GM21717 (cell line): Measurements from ENCODE around the gene CATSPERD.
"Not testable (repeated sequence)": the region's sequence is repeated elsewhere in the genome, so short reads cannot be mapped to it uniquely, and the experiment has no call there.

Experiments
- ATAC-seq: cut with Tn5 transposase; IDR thresholded peaks from one replicate; pipeline ENCODE4 v1.9.1; 2021; ENCODE audit warnings: mild to moderate bottlenecking, moderate library complexity; ENCODE audit not compliant: unreplicated experiment

CATSPERD gene

GRCh38 chr19:5686326-5686646, 34.2 kb upstream of the CATSPERD start:
- ATAC-seq: no peak

- ATAC-seq: peak; percentile 32
Observed at GRCh38 chr19:5686647-5687359, 33.6 kb upstream of the CATSPERD start.

DNA sequence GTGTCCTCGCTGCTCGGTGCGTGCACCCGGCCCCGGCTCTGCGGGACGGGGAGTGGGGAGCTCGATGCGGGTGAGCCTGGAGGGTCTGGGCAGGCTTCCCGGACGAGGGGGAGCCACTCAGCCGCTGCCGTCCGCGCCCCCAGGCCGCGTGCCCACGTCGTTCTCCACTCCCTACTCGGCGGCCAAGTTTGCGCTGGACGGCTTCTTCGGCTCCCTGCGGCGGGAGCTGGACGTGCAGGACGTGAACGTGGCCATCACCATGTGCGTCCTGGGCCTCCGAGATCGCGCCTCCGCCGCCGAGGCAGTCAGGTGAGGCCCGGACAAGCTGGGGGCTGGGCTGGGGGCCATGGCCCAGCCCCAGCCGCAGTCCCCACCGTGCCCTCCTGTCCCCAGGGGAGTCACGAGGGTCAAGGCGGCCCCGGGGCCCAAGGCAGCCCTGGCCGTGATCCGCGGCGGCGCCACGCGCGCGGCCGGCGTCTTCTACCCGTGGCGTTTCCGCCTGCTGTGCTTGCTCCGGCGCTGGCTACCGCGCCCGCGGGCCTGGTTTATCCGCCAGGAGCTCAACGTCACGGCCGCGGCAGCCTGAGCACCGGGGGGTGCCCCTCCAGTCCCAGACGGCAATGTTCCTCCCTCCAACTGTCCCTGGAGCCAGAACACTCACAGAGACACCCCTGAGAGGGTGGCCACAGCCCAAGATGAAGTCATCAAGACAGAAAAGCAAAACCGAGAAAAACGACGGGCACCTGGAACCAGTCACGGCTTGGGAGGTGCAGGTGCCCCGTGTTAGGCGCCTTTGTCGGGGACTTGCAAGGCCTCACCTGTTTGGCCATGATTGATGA, 32.9 kb upstream of the CATSPERD start:
- ATAC-seq: no peak

GRCh38 chr19:5688262-5688881, 32.1 kb upstream of the CATSPERD start:
- ATAC-seq: not testable (repeated sequence)

- peak; percentile 31 for ATAC-seq
Observed at GRCh38 chr19:5690125-5690954, 30.1 kb upstream of the CATSPERD start, which contains the start of gene RPL36. Gene RPL36, plus strand, starts transcription at chr19:5690295. Its CDS starts 213 bp downstream, at chr19:5690508.

GRCh38 chr19:5690955-5691821, 29.2 kb upstream of the CATSPERD start:
- ATAC-seq: no peak

GRCh38 chr19:5691822-5692722, 28.4 kb upstream of the CATSPERD start:
- no peak for ATAC-seq

DNA sequence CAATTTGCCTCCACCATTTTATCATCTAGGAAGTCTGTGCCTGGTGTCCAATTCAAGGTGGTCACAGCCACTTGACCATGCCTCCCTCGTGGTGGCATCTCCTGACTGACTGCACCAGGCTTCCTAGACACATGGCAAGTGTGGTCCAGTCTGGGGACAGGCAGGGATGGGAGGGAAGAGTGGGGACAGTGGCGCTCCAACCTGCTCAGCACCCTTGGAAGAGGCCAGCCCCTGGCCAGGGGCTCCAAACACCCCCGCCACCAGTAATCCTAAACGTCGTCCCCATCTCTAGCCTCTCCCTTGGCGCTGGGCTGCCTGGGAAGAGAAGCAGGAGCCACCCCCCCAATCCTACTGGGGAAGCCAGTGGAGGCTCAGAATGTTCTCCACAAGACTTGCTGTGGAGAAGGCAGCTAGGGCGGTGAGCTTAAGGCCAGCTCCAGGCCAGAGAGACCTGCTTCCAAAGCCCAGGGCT, 27.7 kb upstream of the CATSPERD start:
- ATAC-seq: no peak

DNA sequence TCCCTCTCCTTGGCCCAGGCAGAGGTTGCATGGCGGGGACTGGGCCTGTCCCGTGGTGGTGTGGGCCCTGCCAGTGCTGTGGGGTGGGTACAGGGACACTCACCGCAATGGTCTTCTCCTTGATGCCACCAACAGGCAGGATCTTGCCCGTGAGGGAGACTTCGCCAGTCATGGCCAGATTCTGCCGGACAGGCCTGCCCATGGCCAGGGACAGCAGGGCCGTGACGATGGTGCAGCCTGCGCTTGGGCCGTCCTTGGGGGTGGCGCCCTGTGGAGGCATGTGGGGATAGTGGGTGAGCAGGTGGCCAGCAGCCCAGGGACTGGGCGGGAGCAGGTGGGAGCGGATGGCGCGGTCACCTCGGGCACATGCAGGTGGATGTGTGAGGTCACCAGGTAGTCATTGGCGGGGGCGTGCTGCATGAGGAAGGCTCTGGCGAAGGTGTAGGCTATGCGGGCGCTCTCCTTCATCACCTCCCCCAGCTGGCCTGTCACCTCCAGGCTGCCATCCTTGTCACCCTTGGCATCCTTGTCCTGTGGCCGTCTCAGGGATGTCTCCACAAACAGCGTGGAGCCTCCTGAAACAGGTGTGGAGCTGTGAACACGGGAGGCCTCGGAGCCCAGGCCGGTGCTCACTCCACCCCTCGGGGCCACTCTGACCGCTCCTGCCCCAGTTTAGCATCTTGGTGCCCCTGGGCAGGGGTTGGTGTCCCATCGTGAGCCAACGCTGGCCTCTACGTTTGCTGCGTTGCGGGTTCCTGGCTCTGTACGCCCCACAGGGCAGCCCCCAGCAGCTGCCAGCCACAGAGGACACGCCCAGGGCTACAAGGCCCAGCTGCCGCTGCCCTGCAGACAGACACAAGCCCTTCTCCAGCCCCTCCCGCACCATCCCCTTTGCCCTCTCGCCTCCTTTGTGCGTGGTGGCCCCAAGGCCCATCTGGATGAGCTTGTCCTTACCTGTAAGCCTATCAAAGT, 27.0 kb upstream of the CATSPERD start:
- ATAC-seq: no peak

- no peak for ATAC-seq
Observed at GRCh38 chr19:5694167-5694955, 26.1 kb upstream of the CATSPERD start.

DNA sequence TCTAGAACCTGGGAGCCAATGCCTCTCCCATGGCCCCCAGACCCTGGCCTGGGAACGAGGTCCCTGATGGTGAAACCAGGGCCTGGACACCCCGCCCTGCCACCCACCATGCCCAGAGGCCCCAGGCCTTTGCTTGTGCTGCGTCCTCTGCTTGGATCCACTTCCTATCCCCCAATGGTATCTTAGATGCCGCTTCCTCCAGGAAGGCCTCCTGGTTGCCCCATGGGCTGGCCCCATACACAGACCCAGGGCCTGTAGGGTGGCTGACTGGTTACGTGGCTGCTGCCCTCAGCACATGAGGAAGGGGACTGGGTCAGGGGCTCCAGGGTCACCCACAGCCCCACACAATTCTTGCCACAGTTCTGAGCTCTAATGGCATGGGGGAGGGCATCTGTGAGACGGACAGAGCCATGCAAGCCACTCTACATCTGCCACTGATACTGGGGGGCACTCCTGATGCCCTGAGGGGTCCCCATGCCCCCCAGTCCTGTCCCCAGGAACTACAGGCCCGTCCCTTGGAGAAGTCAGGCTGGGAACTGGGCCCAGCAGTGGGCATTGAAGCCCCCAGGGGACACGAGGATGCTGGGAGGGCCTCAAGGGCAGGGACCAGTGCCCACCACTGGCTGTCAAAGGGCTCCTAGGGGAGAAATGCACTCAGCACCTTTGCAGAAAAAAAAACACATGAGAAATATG, 25.3 kb upstream of the CATSPERD start:
- ATAC-seq: no peak

DNA sequence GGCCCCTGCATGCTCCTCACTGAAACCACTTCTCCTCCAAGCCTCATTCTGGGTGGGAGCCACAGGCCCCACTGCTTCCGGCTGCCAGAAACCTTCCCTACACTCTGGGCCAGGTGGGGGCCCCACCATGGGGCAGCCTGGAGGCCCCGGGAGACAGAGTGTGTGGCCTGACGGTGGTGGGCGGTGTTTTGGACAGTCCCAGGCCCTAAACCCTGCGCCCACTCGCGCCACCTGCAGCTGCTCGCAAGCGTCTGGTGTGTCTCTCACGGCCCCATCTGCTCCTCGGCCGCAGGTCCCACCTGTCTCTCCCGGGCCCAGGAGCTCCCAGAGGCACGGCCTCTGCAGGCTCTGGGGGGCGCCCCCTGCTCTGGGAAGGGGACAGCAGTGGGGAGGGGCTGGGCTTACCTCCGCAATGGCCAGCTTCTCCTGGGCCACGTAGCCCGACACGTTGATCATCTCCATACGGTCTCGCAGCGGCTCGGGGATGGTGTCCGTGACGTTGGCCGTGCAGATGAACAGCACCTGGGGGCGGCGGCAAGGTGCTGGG, 24.7 kb upstream of the CATSPERD start:
- ATAC-seq: no peak

- no peak for ATAC-seq
Observed at GRCh38 chr19:5696196-5697021, 24.0 kb upstream of the CATSPERD start.

DNA sequence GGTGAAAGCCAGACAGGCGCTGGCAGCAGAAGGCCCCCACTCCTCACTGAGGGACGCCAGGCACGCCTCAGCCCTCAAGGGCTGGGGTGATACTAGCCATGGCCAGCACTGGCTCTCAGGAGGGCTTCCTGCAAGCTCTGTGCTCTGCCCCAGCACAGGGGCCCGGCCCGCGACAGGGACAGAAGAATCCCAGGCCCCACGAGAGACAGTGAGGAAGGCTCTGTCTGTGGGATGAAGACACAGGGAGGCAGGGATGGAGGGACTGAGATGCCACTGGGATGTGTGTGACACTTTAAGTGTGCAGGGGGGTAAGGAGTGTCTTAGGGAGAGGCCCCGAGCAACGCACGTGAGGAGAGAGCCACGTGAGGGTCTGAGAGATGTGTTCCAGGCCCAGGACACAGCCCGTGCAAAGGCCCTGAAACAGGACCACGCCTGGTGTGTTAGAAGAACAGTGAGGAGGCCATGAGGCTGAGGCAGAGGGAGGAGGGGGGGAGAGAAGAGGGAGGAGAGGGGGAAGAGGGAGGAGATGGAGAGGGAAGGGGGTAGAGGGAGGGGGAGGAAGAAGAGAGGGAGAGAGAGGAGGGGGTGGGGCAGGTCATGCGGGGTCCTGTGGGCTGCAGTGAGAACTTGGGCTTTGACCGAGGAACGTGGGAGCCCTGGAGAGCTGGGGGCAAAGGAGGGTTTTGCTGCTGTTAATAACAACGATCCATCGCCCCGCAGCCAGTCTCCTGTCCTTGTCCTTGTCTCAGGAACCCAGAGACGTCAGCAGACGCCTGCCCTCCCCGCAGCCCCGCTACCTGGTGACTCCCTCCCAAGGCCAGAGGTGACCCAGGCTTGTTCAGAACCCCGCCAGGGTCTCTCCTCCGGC, 23.2 kb upstream of the CATSPERD start:
- ATAC-seq: no peak
